ENCODE results near the gene UQCRC2.

The UQCRC2 gene

DNA sequence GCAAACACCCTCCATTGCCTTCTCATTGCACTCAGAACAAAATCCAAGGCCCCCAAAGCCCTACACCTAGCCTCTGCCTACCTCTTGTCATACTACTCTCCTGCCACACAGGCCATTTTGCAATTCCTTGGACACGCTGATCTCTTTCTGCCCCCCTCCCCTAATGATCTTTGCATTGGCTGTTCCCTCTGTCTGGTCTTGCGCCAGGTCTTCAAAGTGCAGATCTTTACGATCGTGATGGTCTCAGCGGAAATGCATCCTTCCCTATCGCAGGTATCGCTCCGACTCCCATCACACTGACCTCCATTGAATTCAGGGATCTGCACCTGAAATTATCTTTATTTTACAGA is 54.0 kb downstream of the UQCRC2 start:
- Histone ChIP-seq H3K36me3 (replicated peaks; ENCODE audit: low read depth, low read length) (no peaks in the 10 kb centered on the region), H3K27ac (ENCODE audit: low read length) (no peak overlapping the region), H2AFZ (ENCODE audit: low read depth, low read length) (peak overlapping the region; percentile 82; the same call in 1 of the 2 replicates), H3K9ac (ENCODE audit: low read length) (peak overlapping the region; percentile 89), H3K9me3 (ENCODE audit: insufficient read depth, low read length) (no peaks in the 10 kb centered on the region), H3K79me2 (ENCODE audit: low read length) (peaks cover 34% of the 10 kb centered on the region), H3K4me2 (ENCODE audit: low read length) (peak overlapping the region; percentile 97), H3K27me3 (ENCODE audit: low read depth, low read length) (no peaks in the 10 kb centered on the region), H4K20me1 (ENCODE audit: insufficient read depth, low read length) (peaks cover 19% of the 10 kb centered on the region), H3K4me3 (ENCODE audit: low read length) (peak overlapping the region; percentile 90), H3K4me1 (ENCODE audit: low read length) (peaks cover 20% of the 10 kb centered on the region)
- TF ChIP-seq, protein P1, sequence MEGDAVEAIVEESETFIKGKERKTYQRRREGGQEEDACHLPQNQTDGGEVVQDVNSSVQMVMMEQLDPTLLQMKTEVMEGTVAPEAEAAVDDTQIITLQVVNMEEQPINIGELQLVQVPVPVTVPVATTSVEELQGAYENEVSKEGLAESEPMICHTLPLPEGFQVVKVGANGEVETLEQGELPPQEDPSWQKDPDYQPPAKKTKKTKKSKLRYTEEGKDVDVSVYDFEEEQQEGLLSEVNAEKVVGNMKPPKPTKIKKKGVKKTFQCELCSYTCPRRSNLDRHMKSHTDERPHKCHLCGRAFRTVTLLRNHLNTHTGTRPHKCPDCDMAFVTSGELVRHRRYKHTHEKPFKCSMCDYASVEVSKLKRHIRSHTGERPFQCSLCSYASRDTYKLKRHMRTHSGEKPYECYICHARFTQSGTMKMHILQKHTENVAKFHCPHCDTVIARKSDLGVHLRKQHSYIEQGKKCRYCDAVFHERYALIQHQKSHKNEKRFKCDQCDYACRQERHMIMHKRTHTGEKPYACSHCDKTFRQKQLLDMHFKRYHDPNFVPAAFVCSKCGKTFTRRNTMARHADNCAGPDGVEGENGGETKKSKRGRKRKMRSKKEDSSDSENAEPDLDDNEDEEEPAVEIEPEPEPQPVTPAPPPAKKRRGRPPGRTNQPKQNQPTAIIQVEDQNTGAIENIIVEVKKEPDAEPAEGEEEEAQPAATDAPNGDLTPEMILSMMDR (IDR thresholded peaks at IDR 0.05; ENCODE audit: low read depth, low read length) = no peak
- no peak for TF ChIP-seq EZH2phosphoT487 (IDR thresholded peaks at IDR 0.05; ENCODE audit: low read depth)

DNA sequence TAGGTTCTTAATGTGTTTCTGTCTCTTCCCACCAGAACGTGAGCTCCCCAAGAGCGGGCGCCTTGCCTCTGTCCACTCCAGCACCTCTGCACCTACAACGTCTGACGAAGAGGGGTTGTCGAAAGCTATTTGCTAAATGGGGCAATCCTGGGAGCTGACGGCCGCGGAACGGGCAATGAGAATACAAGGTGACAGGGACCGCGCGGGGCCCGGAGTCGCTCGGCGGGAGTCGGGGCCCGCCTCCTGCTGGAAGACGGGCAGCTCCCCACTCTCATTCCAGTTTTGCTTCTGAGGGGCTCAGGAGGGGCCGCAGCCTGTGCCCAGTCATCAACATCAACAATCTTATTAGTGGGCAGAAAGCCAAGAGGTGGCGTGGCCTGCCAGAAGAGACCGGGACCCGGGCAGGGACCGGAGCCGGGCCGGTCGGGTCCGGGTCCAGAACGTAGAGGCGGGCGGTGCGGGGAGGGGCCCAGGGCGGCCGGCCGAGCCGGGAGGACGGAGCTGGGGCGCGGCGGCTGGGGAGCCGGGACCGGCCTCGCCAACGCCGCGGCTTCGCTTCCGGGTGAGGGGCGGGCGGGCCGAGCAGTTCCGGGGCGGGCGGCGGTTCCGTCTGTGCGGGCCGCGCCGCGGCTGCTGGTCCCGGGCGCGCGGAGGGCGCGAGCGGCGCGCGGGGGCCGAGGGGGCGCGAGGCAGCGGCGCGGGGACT is 54.5 kb downstream of the UQCRC2 start, which contains the start of gene MOSMO:
TSS of gene MOSMO (plus strand) at position 603 of the 706 bp plus-strand sequence. CDS start 191 bp downstream, outside the sequence.
- Histone ChIP-seq H3K27me3 (ENCODE audit: low read depth, low read length) (no peaks in the 10 kb centered on the region), H3K9ac (ENCODE audit: low read length) (peak within 1 kb of the TSS; percentile 90), H3K9me3 (ENCODE audit: insufficient read depth, low read length) (no peaks in the 10 kb centered on the region), H4K20me1 (ENCODE audit: insufficient read depth, low read length) (peaks cover 24% of the 10 kb centered on the region), H3K79me2 (ENCODE audit: low read length) (peaks cover 37% of the 10 kb centered on the region), H2AFZ (ENCODE audit: low read depth, low read length) (peak within 1 kb of the TSS; percentile 82), H3K27ac (ENCODE audit: low read length) (peak within 1 kb of the TSS; percentile 21; the same call in 1 of the 2 replicates), H3K36me3 (replicated peaks; ENCODE audit: low read depth, low read length) (no peaks in the 10 kb centered on the region), H3K4me1 (ENCODE audit: low read length) (peaks cover 25% of the 10 kb centered on the region), H3K4me2 (ENCODE audit: low read length) (peak within 1 kb of the TSS; percentile 97), H3K4me3 (ENCODE audit: low read length) (peak within 1 kb of the TSS; percentile 94)
- TF ChIP-seq, protein P1 (IDR thresholded peaks at IDR 0.05; ENCODE audit: low read depth, low read length) = no peak

DNA sequence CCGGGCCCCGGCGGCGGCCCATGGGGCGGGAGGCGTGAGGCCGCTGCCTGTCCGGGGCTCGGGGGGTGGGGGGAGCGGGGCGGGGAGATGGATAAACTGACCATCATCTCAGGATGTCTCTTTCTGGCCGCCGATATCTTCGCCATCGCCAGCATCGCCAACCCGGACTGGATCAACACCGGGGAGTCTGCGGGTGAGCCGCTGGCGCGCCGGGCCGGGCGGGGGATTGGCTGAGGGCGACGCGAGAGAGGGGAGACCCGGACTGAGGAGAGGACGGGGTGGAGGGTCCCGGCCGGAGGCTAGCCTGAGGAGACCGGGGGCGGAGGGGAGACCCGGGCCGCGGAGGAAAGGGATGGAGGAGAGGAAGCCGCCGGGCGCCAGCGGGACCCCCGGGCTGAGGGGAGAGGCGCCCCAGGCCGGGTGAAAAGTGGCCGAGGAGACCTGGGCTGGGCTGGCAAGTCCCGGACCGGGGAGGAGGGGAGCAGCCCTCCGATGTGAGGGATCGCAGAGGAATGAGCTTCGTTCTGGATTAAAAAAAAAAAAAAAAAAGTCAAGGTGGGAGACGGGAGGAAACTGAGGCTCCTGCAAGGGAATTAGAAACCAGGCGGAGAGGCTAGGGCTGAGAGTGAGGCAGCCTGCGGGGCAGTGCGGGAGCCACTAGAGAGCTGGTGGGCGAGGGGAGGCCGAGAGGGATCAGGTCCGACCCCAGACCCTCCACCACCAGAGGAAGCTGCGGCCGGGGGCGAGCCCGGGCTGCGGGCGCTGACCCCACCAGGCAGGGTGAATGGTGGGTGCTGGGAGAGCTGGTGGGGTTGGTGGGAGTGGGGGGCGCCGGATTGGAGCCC is 55.3 kb downstream of the UQCRC2 start:
- peaks cover 45% of the 10 kb centered on the region for H3K79me2 ChIP-seq (ENCODE audit: low read length)
- peak overlapping the region; percentile 90 for H3K9ac ChIP-seq (ENCODE audit: low read length)
- H3K4me1 ChIP-seq (ENCODE audit: low read length) = peaks cover 33% of the 10 kb centered on the region
- peak overlapping the region; percentile 19; the same call in 1 of the 2 replicates for H2AFZ ChIP-seq (ENCODE audit: low read depth, low read length)
- no peak for TF ChIP-seq EZH2phosphoT487 (IDR thresholded peaks at IDR 0.05; ENCODE audit: low read depth)
- TF ChIP-seq, protein P1 (IDR thresholded peaks at IDR 0.05; ENCODE audit: low read depth, low read length) = no peak
- H3K4me2 ChIP-seq (ENCODE audit: low read length) = peak overlapping the region; percentile 94
- peaks cover 32% of the 10 kb centered on the region for H4K20me1 ChIP-seq (ENCODE audit: insufficient read depth, low read length)
- peak overlapping the region; percentile 94 for H3K4me3 ChIP-seq (ENCODE audit: low read length)
- no peaks in the 10 kb centered on the region for H3K27me3 ChIP-seq (ENCODE audit: low read depth, low read length)
- H3K9me3 ChIP-seq (ENCODE audit: insufficient read depth, low read length) = no peaks in the 10 kb centered on the region
- no peaks in the 10 kb centered on the region for H3K36me3 ChIP-seq (replicated peaks; ENCODE audit: low read depth, low read length)
- H3K27ac ChIP-seq (ENCODE audit: low read length) = no peak overlapping the region

DNA sequence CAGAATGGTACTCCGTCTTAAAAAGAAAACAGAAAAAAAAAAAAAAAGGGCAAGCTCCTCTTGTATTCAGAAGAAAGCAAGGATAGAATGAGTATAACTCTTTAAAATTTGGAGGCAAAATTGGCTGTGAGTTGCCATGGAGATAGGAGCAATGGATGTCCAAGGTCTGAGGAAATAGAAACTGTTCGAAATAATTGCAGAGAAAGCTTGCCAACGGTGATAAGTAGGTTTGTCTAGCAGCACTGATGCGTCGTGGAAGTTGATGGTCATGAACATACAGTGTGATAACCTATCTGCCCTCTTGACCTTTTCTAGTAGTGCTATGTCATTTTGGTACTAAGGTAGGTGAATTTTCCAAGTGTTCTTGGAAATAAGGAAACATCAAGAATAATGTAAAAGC is 57.7 kb downstream of the UQCRC2 start:
- Histone ChIP-seq H2AFZ (ENCODE audit: low read depth, low read length) (no peak overlapping the region), H3K79me2 (ENCODE audit: low read length) (peaks cover 67% of the 10 kb centered on the region), H3K27me3 (ENCODE audit: low read depth, low read length) (peaks cover 10% of the 10 kb centered on the region), H3K36me3 (replicated peaks; ENCODE audit: low read depth, low read length) (no peaks in the 10 kb centered on the region), H3K4me2 (ENCODE audit: low read length) (no peak overlapping the region), H3K9me3 (ENCODE audit: insufficient read depth, low read length) (no peaks in the 10 kb centered on the region), H3K27ac (ENCODE audit: low read length) (no peak overlapping the region), H4K20me1 (ENCODE audit: insufficient read depth, low read length) (peaks cover 54% of the 10 kb centered on the region), H3K4me3 (ENCODE audit: low read length) (no peak overlapping the region), H3K9ac (ENCODE audit: low read length) (no peak overlapping the region), H3K4me1 (ENCODE audit: low read length) (peaks cover 57% of the 10 kb centered on the region)
- no peak for TF ChIP-seq EZH2phosphoT487 (IDR thresholded peaks at IDR 0.05; ENCODE audit: low read depth)
- TF ChIP-seq, protein P1 (IDR thresholded peaks at IDR 0.05; ENCODE audit: low read depth, low read length) = no peak

Data from OCI-LY3 (cell line).